Common myeloid progenitor, CD34-positive (primary cell): ENCODE data around the gene SPOCK3.

Source experiments
- CTCF ChIA-PET: fragments of 350-600 bp; sonication (Branson Sonifier 250); formaldehyde crosslinking; loops from one replicate; lab custom pipeline; 2021; ENCODE audit warnings: antibody characterized with exemption; lab: Charles Lee
- POLR2A ChIA-PET: fragments of 350-600 bp; sonication (Branson Sonifier 250); formaldehyde crosslinking; loops from one replicate; lab custom pipeline; 2021; ENCODE audit warnings: antibody characterized with exemption; lab: Charles Lee
- DNase-seq, 3 donors: peaks; one replicate each; pipeline versions ENCODE4 v3.0.0 to v3.0.0-alpha.2; 2013
- H3K27ac ChIP-seq, 2 experiments: 1 replicate in 1 of 2; 2 replicates in 1 of 2; pipeline ENCODE4 v1.7.0; 2013; ENCODE audit warnings: inconsistent platforms in 2 of 2, low read length in 2 of 2, mild to moderate bottlenecking in 2 of 2, low read depth in 1 of 2, moderate library complexity in 1 of 2; ENCODE audit not compliant: severe bottlenecking in 2 of 2, insufficient read depth in 1 of 2, poor library complexity in 1 of 2
- H3K27me3 ChIP-seq, 5 experiments: replicated peaks in 2 of 5; 1 replicate in 3 of 5; 2 replicates in 2 of 5; pipeline versions ENCODE4 v1.6.1 to v1.7.0; 2013; ENCODE audit warnings: low read length in 4 of 5, mild to moderate bottlenecking in 2 of 5, moderate library complexity in 2 of 5, inconsistent platforms in 1 of 5; ENCODE audit not compliant: insufficient read depth in 5 of 5, control insufficient read depth in 4 of 5
- H3K36me3 ChIP-seq, 4 experiments: 1 replicate in 2 of 4; 2 replicates in 2 of 4; pipeline versions ENCODE4 v1.6.1 to v1.7.0; 2013; ENCODE audit warnings: low read length in 3 of 4, control low read depth in 1 of 4, mild to moderate bottlenecking in 1 of 4; ENCODE audit not compliant: control insufficient read depth in 4 of 4, insufficient read depth in 4 of 4
- H3K4me1 ChIP-seq, 4 experiments: 1 replicate in 3 of 4; 2 replicates in 1 of 4; pipeline versions ENCODE4 v1.6.1 to v1.7.1; 2013; ENCODE audit warnings: low read length in 3 of 4, mild to moderate bottlenecking in 3 of 4, control low read depth in 1 of 4, inconsistent platforms in 1 of 4, moderate library complexity in 1 of 4; ENCODE audit not compliant: control insufficient read depth in 4 of 4, insufficient read depth in 4 of 4; ENCODE audit errors: control extremely low read depth in 1 of 4
- H3K4me3 ChIP-seq, 7 experiments: 1 replicate in 4 of 7; 2 replicates in 3 of 7; pipeline versions ENCODE4 v1.5.1 to v1.7.0; 2013; ENCODE audit warnings: mild to moderate bottlenecking in 7 of 7, low read length in 6 of 7, moderate library complexity in 6 of 7, inconsistent platforms in 2 of 7, low read depth in 2 of 7, control low read depth in 1 of 7; ENCODE audit not compliant: insufficient read depth in 4 of 7, control insufficient read depth in 1 of 7; ENCODE audit errors: extremely low read depth in 1 of 7
- H3K9me3 ChIP-seq, 5 experiments: 1 replicate in 4 of 5; 2 replicates in 1 of 5; pipeline versions ENCODE4 v1.6.1 to v1.7.1; 2013; ENCODE audit warnings: low read length in 4 of 5, mild to moderate bottlenecking in 2 of 5, inconsistent platforms in 1 of 5, low read depth in 1 of 5, moderate library complexity in 1 of 5; ENCODE audit not compliant: control insufficient read depth in 4 of 5, insufficient read depth in 2 of 5; ENCODE audit errors: control extremely low read depth in 1 of 5
- WGBS: methylation state at CpG from one replicate; pipeline ENCODE4 v1.1.5; 2013; ENCODE audit not compliant: insufficient coverage; 5-methylcytosine and 5-hydroxymethylcytosine counted together

Gene SPOCK3

DNA sequence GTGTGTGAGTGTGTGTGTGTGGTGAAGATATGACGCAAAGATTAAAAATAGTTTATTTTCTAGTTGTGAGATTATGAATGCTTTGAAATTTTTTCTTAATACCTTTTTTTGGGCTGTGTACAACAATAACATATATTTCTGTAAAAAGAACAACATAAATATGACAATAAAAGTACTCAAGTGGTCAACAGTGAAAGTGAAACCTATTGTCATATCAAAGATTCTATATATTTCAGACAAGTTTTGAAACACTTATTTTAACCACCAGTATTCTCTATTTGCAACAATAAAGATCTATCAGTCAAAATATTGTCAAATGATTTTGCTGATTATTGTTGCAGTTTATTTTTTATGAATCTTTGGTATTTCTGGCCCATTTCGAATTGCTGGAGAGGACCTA lies 98.0 kb downstream of the SPOCK3 start:
- Histone ChIP-seq H3K36me3 (no peaks in the 10 kb centered on the region), H3K4me1 (no peaks in the 10 kb centered on the region), H3K27ac (no peak overlapping the region), H3K4me3 (no peak overlapping the region), H3K9me3 (no peaks in the 10 kb centered on the region), H3K27me3 (no peaks in the 10 kb centered on the region)
- ChIA-PET CTCF (no interaction called here), POLR2A (no interaction called here)
- WGBS: no CpG with 5 or more reads among the region's 2 CpGs
- DNase-seq: no peak

DNA sequence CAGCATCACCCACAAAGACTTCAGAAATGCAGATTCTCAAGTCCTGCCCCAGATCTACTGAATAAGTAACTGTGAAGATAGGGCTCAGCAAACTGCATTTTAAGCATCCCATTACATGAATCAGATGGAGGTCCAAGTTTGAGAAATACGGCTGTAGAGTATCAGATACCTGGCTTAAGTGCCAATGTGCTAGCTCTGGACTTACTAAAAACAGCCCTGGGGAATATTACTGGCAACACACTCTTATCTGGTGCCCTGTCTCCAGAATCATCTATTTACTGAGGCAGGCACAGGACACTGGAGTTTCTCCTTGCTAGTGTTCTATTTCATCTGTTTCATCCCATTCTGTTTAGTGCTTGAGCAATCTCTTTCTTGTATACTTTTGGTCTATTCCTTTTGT lies 105.1 kb downstream of the SPOCK3 start:
- Histone ChIP-seq H3K4me3 (no peak overlapping the region), H3K27me3 (no peaks in the 10 kb centered on the region), H3K9me3 (no peaks in the 10 kb centered on the region), H3K4me1 (no peaks in the 10 kb centered on the region), H3K27ac (no peak overlapping the region), H3K36me3 (no peaks in the 10 kb centered on the region)
- WGBS: 100% methylated on average over 1 of the region's 1 CpG
- ChIA-PET POLR2A (no interaction called here), CTCF (no interaction called here)
- no peak for DNase-seq

DNA sequence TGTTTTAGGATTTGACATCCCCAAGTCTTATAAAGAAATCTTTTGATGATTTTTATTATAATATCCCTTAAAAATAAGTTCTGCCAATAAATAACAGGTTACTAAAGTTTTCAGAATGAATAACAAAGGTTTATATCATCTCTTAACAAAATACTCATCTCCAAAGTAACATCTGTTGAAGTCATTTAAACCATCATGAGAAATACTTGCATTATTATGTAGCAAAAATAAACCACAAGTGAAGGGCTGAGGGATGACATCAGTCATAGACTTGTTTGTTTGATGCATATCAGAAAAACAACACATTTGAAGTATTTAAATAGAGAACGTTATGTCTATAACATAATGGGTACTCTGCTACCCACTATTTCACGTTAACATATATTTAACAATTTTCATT lies 114.9 kb downstream of the SPOCK3 start:
- POLR2A ChIA-PET: no interaction called here
- WGBS: no CpG with 5 or more reads among the region's 2 CpGs

DNA sequence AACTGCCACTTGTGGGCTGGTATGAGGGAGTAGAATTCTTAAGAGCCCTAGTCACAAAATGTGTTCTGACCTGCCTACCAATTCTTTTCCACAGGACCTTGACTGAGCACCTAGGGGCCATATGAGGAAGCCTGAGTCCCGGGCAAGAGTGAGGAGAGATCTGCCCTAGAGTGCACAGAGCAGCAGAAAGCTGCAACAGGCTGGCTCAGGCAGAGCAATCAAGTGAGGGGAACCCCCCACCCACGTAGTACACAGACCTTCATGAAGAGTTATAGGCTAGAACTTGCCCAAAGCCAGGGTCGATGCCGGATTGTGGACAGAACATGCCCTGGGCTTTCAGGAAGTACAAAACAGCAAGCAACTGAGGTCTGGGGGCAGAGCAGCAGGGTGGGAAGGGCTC lies 117.0 kb downstream of the SPOCK3 start:
- WGBS: 96% methylated on average over 4 of the region's 4 CpGs
- Histone ChIP-seq H3K27me3 (peaks cover 0 to 2% (median 0%) of the 10 kb centered on the region in 5 experiments), H3K27ac (no peak overlapping the region)

More for the DNA sequence above, 114.9 kb downstream of the SPOCK3 start:
- Histone ChIP-seq H3K27ac (no peak overlapping the region), H3K4me3 (no peak overlapping the region), H3K27me3 (no peaks in the 10 kb centered on the region), H3K4me1 (no peaks in the 10 kb centered on the region), H3K36me3 (no peaks in the 10 kb centered on the region), H3K9me3 (peaks cover 0 to 3% (median 0%) of the 10 kb centered on the region in 5 experiments)
- CTCF ChIA-PET: no interaction called here
- no peak for DNase-seq

DNA sequence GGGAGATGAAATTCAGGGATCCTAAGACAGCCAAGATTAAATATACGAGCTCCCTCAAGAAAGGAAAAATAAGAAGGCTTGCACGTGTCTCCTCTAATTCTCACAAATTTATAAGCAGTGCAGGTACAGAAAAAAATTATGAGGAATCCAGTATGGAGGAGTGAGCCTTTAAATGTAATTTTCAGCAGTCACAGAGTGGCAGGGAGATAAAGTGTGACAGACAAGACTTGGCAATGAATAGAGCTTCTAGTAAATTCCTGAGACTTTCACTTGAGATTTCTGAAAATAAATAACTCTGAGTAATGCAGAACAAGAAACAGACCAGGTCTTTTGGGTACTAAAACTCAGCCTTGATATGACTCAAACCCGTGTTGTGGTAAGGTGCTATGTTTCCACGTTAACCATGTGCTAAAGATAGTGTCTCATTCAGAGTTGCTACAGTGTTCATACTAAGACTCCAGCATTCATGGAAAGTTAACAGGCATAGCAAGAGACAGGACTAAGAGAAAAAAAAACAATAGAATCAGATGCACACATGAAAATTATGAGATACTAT lies 119.8 kb downstream of the SPOCK3 start:
- 90% methylated on average over 2 of the region's 4 CpGs for WGBS
- Histone ChIP-seq H3K27me3 (peaks cover 0 to 2% (median 0%) of the 10 kb centered on the region in 5 experiments), H3K9me3 (peaks cover 0 to 3% (median 0%) of the 10 kb centered on the region in 5 experiments), H3K27ac (no peak overlapping the region), H3K4me1 (no peaks in the 10 kb centered on the region), H3K36me3 (no peaks in the 10 kb centered on the region), H3K4me3 (no peak overlapping the region)
- ChIA-PET POLR2A (no interaction called here), CTCF (no interaction called here)
- DNase-seq: no peak

More for the DNA sequence above, 117.0 kb downstream of the SPOCK3 start:
- H3K4me3 ChIP-seq: no peak overlapping the region
- no peak for DNase-seq
- H3K9me3 ChIP-seq: peaks cover 0 to 3% (median 0%) of the 10 kb centered on the region in 5 experiments
- H3K4me1 ChIP-seq: no peaks in the 10 kb centered on the region
- no peaks in the 10 kb centered on the region for H3K36me3 ChIP-seq
- ChIA-PET CTCF (no interaction called here), POLR2A (no interaction called here)

DNA sequence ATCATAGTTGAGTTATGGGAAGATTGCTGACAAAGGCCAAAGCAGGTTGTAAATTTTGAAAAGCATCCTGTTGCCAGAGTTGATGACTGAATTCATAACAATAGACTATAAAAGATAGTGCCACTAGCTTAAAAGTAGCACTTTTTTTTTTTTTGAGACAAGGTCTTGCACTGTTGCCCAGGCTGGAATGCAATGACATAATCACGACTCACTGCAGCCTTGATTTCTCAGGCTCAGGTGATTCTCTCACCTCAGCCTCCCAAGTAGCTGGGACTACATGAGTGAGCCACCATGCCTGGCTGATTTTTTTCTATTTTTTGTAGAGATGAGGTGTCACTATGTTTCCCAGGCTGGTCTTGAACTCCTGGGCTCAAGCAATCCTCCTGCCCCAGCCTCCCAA lies 122.7 kb downstream of the SPOCK3 start:
- ChIA-PET CTCF (interaction anchor here (0.8 kb wide), 1 partner anchor 44 kb away, joined by 5 read pairs; no protein-coding TSS in a partner anchor), POLR2A (no interaction called here)
- Histone ChIP-seq H3K9me3 (peaks cover 0 to 2% (median 0%) of the 10 kb centered on the region in 5 experiments), H3K36me3 (no peaks in the 10 kb centered on the region), H3K4me1 (no peaks in the 10 kb centered on the region), H3K27ac (no peak overlapping the region), H3K27me3 (peaks cover 0 to 2% (median 0%) of the 10 kb centered on the region in 5 experiments), H3K4me3 (no peak overlapping the region)
- 100% methylated on average over 1 of the region's 1 CpG for WGBS
- DNase-seq: no peak

DNA sequence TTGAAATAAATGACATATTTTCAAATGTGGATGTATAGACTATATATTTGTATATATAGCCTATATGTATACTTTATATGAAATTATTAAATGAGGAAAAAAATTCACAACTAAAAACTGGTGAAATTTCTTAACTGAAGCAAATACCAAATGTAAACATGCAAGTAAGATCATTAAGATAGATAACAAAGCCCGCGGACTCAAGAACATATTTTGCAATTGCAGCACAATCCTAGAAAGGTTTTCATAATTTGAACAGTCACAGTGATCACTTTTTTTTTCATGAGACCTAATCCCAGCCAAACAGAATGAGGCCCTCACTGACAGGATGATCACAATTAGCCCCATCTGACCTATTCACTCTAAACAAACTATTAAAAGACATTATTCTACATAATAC lies 123.2 kb downstream of the SPOCK3 start:
- H3K27me3 ChIP-seq: peaks cover 0 to 2% (median 0%) of the 10 kb centered on the region in 5 experiments
- H3K4me1 ChIP-seq: no peaks in the 10 kb centered on the region
- ChIA-PET CTCF (interaction anchor here (0.8 kb wide), 1 partner anchor 43 kb away, joined by 5 read pairs; no protein-coding TSS in a partner anchor), POLR2A (no interaction called here)
- no peak overlapping the region for H3K4me3 ChIP-seq
- H3K9me3 ChIP-seq: peaks cover 0 to 2% (median 0%) of the 10 kb centered on the region in 5 experiments
- no peaks in the 10 kb centered on the region for H3K36me3 ChIP-seq
- no peak overlapping the region for H3K27ac ChIP-seq
- WGBS: 100% methylated on average over 1 of the region's 2 CpGs
- no peak for DNase-seq
